ENCODE results near the gene SLBP. TPM values are rescaled to one million over a fixed set of nuclear protein-coding genes. Genes with fewer than 3 reads are reported as not detected.

Gene SLBP
- total RNA-seq, 1 donor from 2014 or later, result 33.5 TPM

- DNase-seq, result no peak
Measured at GRCh38 chr4:1651609-1652008, 60.5 kb downstream of the SLBP start.

GRCh38 chr4:1648962-1649361 is 63.2 kb downstream of the SLBP start:
- DNase-seq, result no peak

DNA sequence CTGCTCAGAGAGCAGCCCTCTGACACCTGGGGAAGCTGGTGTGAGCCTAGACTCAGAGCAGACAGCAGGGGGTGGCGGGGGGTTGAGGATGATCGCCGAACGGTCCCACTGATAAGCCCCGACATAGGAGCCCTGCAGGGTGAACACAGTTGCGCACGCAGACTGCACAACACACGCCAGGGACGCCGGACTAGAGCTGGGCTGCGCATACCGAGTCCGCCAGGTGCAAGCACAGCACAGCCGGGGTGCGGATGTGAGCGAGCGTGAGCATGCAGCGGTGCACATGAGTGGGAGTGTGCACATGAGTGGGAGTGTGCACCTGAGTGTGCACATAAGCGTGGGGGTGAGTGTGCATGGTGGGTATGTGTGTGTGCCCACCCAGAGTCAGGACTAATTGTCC is 64.7 kb downstream of the SLBP start:
- DNase-seq, result no peak

DNA sequence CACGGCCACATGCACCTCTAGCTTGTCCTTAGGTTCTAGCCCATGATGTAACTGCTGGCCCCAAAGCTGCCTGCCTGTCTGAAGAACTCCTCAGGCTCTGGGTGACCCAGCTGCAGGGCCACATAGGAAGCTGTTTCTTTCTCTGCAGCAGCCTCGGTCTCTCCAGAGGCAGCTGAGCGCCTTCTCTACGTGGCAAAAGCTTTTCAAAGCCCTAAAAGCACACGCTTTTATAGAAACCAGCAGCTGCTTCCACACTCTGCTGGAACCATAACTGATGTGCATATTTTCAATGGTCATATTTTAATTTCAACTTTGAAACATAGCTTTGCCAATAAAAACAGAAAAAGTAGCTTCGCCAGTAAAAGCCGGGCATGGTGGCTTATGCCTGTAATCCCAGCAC is 65.4 kb downstream of the SLBP start:
- no peak for DNase-seq

DNA sequence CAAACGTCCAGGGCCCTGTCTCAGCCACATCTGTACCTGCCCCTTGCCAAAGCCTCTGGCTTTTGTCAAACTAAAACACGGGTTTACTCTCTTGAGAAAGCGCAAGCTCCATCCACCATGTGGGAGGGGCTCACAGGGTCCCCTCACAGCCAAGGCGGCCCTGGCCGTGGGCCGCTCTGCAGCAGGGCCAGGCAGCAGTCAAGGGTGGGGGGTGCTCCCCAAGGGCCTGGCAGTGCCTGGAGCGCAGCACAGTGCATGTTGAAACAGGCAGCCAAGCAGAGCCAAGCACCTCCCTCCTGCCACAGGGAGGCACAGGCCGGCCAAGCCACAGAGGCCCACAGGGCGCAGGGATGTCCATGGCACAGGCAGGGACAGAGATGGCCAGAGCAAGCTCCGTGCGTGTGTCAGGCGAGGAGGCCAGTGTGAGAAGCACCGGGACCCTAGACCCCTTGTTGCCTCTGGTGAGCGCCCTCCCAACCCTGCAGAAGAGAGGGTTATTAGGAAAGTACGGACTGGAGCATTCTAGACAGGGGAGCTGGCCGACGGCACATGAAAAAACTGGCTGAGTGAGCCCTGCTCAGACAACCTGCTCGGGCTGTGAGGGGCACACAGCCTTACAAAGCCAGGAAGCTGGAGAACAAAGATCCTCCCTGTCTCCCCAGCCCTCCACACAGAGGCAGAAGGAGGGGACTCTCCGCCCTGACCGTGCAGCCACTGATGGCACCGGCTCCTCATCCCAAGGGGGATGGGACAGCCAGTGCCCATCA is 67.0 kb downstream of the SLBP start:
- no peak for DNase-seq

GRCh38 chr4:1643971-1644735 is 68.0 kb downstream of the SLBP start:
- no peak for DNase-seq

Small RNA genes within 50 kb of the gene (small RNA-seq; reads per million reads assigned to genes)
- not detected for gene RF00019 (ENCODE audit: low replicate concordance)

Other genes starting within 250 kb of the SLBP start
- gene FAM53A, start 28.0 kb downstream of the SLBP start, total RNA-seq, result 2.0 TPM
- 9.2 TPM for gene TMEM129, start 9.0 kb upstream of the SLBP start, total RNA-seq
- 14.1 TPM for gene TACC3, start 9.2 kb upstream of the SLBP start, total RNA-seq
- gene FGFR3, start 81.0 kb upstream of the SLBP start, total RNA-seq, result 30.4 TPM
- gene LETM1, start 143.8 kb upstream of the SLBP start, total RNA-seq, result 44.5 TPM
- 41.8 TPM for gene NSD2, start 159.1 kb upstream of the SLBP start, total RNA-seq